ENCODE data around the gene SIL1. TPM values are rescaled to one million over a fixed set of nuclear protein-coding genes. Genes with fewer than 3 reads are reported as not detected.

SIL1 gene
- total RNA-seq, 3 donors from 2014 or later (not counting 1 experiment from before 2014, with no cell fraction given) = 16.9 to 22.5 (median 22.4) TPM

DNA sequence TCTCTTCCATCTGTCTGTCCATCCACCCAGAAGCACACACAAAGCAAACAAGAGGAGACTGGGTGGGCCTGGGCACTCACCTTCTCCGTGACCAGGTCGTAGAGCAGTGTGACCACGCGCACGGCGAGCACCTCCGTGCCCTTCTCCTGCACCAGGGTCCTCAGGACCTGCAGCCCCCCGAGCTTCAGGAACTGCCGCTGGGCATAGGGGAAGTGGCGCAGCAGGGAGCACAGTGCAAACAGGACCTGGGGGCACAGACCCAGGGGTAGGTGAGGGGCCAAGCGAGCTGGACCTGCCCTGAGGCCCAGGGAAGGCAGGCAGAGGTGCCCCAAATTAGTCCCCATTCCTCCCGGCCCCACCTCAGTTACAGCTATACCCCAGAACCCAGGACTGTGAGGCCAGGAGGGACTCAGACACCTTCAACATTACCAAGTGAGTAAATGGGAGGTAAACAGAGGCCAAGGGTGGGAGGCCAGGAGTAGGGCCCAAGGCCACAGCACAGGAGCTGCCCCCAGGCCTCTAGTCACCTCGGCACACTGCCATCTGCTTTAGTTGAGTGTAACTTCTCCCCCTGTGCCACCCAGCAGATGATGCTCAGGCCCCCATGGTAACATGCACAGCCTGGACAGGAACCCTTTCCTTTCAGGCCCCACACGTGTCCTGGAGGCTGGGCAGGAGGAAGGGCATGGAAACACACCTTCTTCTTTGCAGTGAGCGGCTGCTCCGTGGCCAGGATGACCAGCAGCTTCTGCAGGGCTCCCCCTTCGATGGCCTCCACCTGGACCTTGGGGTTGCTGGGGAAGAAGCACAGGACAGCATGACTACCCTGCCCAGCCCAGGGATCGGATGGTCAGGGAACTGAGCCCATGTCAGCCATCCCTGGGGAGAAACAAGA, 246.8 kb downstream of the SIL1 start:
- Histone ChIP-seq H3K4me3 (ENCODE audit: low read length) (no peak overlapping the region), H3K27me3 (ENCODE audit: control insufficient read depth, insufficient read depth, low read length) (no peaks in the 10 kb centered on the region), H3K27ac (ENCODE audit: low read length) (no peak overlapping the region), H3K4me1 (ENCODE audit: control insufficient read depth, insufficient read depth, low read length) (peaks cover 23% of the 10 kb centered on the region), H3K36me3 (ENCODE audit: control insufficient read depth, insufficient read depth, low read length) (peaks cover 3% of the 10 kb centered on the region), H3K9me3 (ENCODE audit: control insufficient read depth, insufficient read depth, low read length) (no peaks in the 10 kb centered on the region)
- Mint-ChIP-seq H3K4me3 (no peak overlapping the region), H3K27ac (no peak overlapping the region), H3K9me3 (no peaks in the 10 kb centered on the region), H3K36me3 (no peaks in the 10 kb centered on the region), H3K4me1 (peaks cover 21 to 23% of the 10 kb centered on the region in 2 donors), H3K27me3 (ENCODE audit: low read depth in 2 of 2) (peaks cover 0 to 3% of the 10 kb centered on the region in 2 donors)
- intact Hi-C loops (cut with micrococcal nuclease) = no loop called here
- 94% methylated on average over 17 of the region's 18 CpGs for WGBS (ENCODE audit: insufficient coverage)
- DNase-seq (no peak), ATAC-seq (no peak)
- TF ChIP-seq, protein P1, sequence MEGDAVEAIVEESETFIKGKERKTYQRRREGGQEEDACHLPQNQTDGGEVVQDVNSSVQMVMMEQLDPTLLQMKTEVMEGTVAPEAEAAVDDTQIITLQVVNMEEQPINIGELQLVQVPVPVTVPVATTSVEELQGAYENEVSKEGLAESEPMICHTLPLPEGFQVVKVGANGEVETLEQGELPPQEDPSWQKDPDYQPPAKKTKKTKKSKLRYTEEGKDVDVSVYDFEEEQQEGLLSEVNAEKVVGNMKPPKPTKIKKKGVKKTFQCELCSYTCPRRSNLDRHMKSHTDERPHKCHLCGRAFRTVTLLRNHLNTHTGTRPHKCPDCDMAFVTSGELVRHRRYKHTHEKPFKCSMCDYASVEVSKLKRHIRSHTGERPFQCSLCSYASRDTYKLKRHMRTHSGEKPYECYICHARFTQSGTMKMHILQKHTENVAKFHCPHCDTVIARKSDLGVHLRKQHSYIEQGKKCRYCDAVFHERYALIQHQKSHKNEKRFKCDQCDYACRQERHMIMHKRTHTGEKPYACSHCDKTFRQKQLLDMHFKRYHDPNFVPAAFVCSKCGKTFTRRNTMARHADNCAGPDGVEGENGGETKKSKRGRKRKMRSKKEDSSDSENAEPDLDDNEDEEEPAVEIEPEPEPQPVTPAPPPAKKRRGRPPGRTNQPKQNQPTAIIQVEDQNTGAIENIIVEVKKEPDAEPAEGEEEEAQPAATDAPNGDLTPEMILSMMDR (IDR thresholded peaks at IDR 0.05) = no peak

GRCh38 chr5:138950421-138951031, 247.6 kb downstream of the SIL1 start:
- Mint-ChIP-seq H3K9me3 (no peaks in the 10 kb centered on the region), H3K4me1 (peaks cover 21 to 24% of the 10 kb centered on the region in 2 donors), H3K27me3 (ENCODE audit: low read depth in 2 of 2) (peaks cover 0 to 3% of the 10 kb centered on the region in 2 donors), H3K4me3 (no peak overlapping the region), H3K27ac (no peak overlapping the region), H3K36me3 (no peaks in the 10 kb centered on the region)
- no peak overlapping the region for H3K4me3 ChIP-seq (ENCODE audit: low read length)
- ATAC-seq = no peak
- no peak for DNase-seq
- H3K4me1 ChIP-seq (ENCODE audit: control insufficient read depth, insufficient read depth, low read length) = peaks cover 23% of the 10 kb centered on the region
- peaks cover 3% of the 10 kb centered on the region for H3K36me3 ChIP-seq (ENCODE audit: control insufficient read depth, insufficient read depth, low read length)
- TF ChIP-seq, protein P1 (IDR thresholded peaks at IDR 0.05) = no peak
- intact Hi-C loops (cut with micrococcal nuclease) = no loop called here
- 96% methylated on average over 14 of the region's 14 CpGs for WGBS (ENCODE audit: insufficient coverage)
- no peak overlapping the region for H3K27ac ChIP-seq (ENCODE audit: low read length)
- no peaks in the 10 kb centered on the region for H3K27me3 ChIP-seq (ENCODE audit: control insufficient read depth, insufficient read depth, low read length)
- H3K9me3 ChIP-seq (ENCODE audit: control insufficient read depth, insufficient read depth, low read length) = no peaks in the 10 kb centered on the region

GRCh38 chr5:138949988-138950387, 248.2 kb downstream of the SIL1 start:
- no peaks in the 10 kb centered on the region for H3K9me3 ChIP-seq (ENCODE audit: control insufficient read depth, insufficient read depth, low read length)
- no peak overlapping the region for H3K4me3 ChIP-seq (ENCODE audit: low read length)
- Mint-ChIP-seq H3K4me1 (peaks cover 21 to 30% of the 10 kb centered on the region in 2 donors), H3K4me3 (no peak overlapping the region), H3K27me3 (ENCODE audit: low read depth in 2 of 2) (peaks cover 0 to 3% of the 10 kb centered on the region in 2 donors), H3K36me3 (no peaks in the 10 kb centered on the region), H3K9me3 (no peaks in the 10 kb centered on the region), H3K27ac (no peak overlapping the region)
- 97% methylated on average over 3 of the region's 3 CpGs for WGBS (ENCODE audit: insufficient coverage)
- no peak overlapping the region for H3K27ac ChIP-seq (ENCODE audit: low read length)
- peaks cover 3% of the 10 kb centered on the region for H3K36me3 ChIP-seq (ENCODE audit: control insufficient read depth, insufficient read depth, low read length)
- DNase-seq = no peak
- TF ChIP-seq, protein P1 (IDR thresholded peaks at IDR 0.05) = no peak
- intact Hi-C loops (cut with micrococcal nuclease) = no loop called here
- ATAC-seq = no peak
- H3K4me1 ChIP-seq (ENCODE audit: control insufficient read depth, insufficient read depth, low read length) = peaks cover 23% of the 10 kb centered on the region
- H3K27me3 ChIP-seq (ENCODE audit: control insufficient read depth, insufficient read depth, low read length) = no peaks in the 10 kb centered on the region

Measured in natural killer cell (primary cell).